OCI-LY3 (cell line): ENCODE results near the gene GNB5.

Experiments
- H2AFZ ChIP-seq: fragments of 200-600, 300-600 bp; shearing (Covaris generic); 2 replicates; pipeline ENCODE4 v1.6.0; 2014; ENCODE audit warnings: antibody characterized with exemption, low read depth, low read length
- H3K27ac ChIP-seq: fragments of 200-600, 300-600 bp; sonication (generic); 2 replicates; pipeline ENCODE4 v1.5.1; 2014; ENCODE audit warnings: mild to moderate bottlenecking, low read length, moderate library complexity, mixed read lengths
- H3K27me3 ChIP-seq: fragments of 200-600, 300-600 bp; sonication (generic); 2 replicates; pipeline ENCODE4 v1.6.1; 2014; ENCODE audit warnings: low read depth, low read length, mixed read lengths
- H3K36me3 ChIP-seq: fragments of 200-600, 300-600 bp; sonication (generic); replicated peaks from 2 replicates; pipeline ENCODE3; 2014; ENCODE audit warnings: low read depth, low read length, mixed read lengths
- H3K4me1 ChIP-seq: fragments of 300-600, 200-600 bp; sonication (generic); 2 replicates; pipeline ENCODE4 v1.6.1; 2014; ENCODE audit warnings: low read length, mixed read lengths
- H3K4me2 ChIP-seq: fragments of 200-600, 300-600 bp; sonication (generic); 2 replicates; pipeline ENCODE4 v1.6.1; 2014; ENCODE audit warnings: low read length, mixed read lengths
- H3K4me3 ChIP-seq: fragments of 300-600, 200-600 bp; sonication (generic); 2 replicates; pipeline ENCODE4 v1.5.1; 2014; ENCODE audit warnings: antibody characterized with exemption, mild to moderate bottlenecking, low read length, moderate library complexity
- H3K79me2 ChIP-seq: fragments of 300-600, 200-600 bp; shearing (Covaris generic); 2 replicates; pipeline ENCODE4 v1.6.1; 2014; ENCODE audit warnings: mild to moderate bottlenecking, low read length, mixed read lengths
- H3K9ac ChIP-seq: fragments of 300-600, 200-600 bp; shearing (Covaris generic); 2 replicates; pipeline ENCODE4 v1.6.0; 2014; ENCODE audit warnings: mild to moderate bottlenecking, low read length, moderate library complexity
- H3K9me3 ChIP-seq: fragments of 200-600, 300-600 bp; shearing (Covaris generic); 2 replicates; pipeline ENCODE4 v1.6.1; 2014; ENCODE audit warnings: low read length, mixed read lengths; ENCODE audit not compliant: insufficient read depth
- H4K20me1 ChIP-seq: fragments of 200-600, 300-600 bp; sonication (generic); 2 replicates; pipeline ENCODE4 v1.6.1; 2016; ENCODE audit warnings: low read length, mixed read lengths; ENCODE audit not compliant: insufficient read depth
- EZH2phosphoT487 ChIP-seq: fragments of 200-600 bp; shearing (Covaris generic); IDR thresholded peaks from 2 replicates; pipeline ENCODE4 v1.6.1; 2018; ENCODE audit warnings: antibody characterized with exemption, mixed run types, low read depth
- TF ChIP-seq, protein P1 (sequence below): fragments of 200-600, 300-600 bp; sonication (generic); IDR thresholded peaks from 2 replicates; pipeline ENCODE4 v1.5.1; 2014; ENCODE audit warnings: antibody characterized with exemption, low read length, low read depth

The GNB5 gene

DNA sequence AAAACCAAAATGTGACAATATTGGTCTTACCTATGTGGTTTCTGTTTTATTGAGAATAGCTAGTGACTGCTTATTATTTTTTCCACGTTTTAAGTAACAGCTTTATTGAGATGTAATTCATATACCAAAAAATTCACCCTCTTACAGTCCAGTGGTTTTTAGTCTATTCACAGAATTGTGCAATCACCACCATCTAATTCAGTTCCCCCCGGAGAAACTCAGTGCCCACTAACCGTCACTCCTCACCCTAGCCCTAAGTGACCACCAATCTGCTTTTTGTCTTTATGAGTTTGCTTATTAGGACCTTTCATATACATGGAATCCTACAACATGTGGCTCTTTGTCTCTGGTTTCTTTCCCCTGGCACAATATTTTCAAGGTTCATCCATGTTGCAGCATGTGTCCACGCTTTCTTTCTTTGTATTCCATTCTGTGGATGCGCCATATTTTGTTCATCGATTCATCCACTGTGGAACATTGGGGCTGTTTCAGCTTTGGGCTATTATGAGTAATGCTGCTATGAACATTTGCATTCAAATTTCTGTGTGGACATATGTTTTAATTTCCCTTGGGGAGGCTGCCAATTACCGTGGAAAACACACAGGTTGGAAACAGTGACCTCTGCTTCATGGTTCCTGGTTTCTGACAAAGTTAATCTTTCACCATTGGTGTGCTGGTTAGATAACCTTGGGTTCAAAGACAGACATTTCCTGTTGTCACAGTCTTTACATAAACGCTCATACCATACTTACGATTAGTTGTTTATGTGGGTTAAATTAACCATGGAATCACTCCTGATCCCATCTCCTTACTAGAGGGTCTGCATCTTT is 75.4 kb downstream of the GNB5 start:
- TF ChIP-seq EZH2phosphoT487: no peak
- TF ChIP-seq, protein P1, sequence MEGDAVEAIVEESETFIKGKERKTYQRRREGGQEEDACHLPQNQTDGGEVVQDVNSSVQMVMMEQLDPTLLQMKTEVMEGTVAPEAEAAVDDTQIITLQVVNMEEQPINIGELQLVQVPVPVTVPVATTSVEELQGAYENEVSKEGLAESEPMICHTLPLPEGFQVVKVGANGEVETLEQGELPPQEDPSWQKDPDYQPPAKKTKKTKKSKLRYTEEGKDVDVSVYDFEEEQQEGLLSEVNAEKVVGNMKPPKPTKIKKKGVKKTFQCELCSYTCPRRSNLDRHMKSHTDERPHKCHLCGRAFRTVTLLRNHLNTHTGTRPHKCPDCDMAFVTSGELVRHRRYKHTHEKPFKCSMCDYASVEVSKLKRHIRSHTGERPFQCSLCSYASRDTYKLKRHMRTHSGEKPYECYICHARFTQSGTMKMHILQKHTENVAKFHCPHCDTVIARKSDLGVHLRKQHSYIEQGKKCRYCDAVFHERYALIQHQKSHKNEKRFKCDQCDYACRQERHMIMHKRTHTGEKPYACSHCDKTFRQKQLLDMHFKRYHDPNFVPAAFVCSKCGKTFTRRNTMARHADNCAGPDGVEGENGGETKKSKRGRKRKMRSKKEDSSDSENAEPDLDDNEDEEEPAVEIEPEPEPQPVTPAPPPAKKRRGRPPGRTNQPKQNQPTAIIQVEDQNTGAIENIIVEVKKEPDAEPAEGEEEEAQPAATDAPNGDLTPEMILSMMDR: no peak
- Histone ChIP-seq H3K4me3 (no peak overlapping the region), H2AFZ (no peak overlapping the region), H4K20me1 (no peaks in the 10 kb centered on the region), H3K4me2 (peak overlapping the region; percentile 16), H3K79me2 (no peaks in the 10 kb centered on the region), H3K9me3 (no peaks in the 10 kb centered on the region), H3K27me3 (no peaks in the 10 kb centered on the region), H3K36me3 (no peaks in the 10 kb centered on the region), H3K9ac (no peak overlapping the region), H3K27ac (no peak overlapping the region), H3K4me1 (peaks cover 27% of the 10 kb centered on the region)

DNA sequence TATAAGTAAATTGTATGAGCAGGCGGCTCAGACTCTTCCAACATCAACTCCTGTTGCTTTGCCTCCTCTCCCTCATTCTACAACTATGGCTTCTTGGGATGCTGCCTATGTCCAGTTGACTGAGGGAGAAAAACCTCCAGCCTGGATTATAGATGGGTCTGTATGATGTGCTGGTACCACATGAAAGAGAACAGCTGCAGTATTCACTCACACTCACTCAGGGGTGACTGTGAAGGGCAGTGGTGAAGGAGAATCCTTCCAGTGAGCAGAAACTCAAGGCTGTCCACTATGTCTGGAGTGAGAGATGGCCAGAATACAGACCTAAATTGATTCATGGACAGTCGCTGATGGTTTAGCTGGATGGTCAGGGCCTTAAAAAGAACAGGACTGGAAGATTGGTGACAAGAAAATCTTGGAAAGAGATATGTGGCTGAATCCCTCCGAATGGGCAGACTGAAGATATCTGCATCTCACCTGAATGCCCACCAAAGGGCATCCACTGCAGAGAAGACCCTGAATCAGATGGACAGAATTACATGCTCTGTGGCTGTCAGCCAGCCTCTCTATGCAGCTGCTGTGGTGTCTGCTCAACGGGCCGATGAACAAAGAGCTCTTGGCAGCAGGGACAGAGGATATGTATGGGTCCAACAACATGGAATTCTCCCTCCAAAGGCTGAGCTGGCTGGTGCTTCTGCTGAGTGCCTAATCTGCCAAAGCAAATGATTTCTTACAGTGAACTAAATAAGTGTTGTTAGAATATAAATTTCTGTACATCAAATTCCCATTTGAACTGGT is 76.7 kb downstream of the GNB5 start:
- Histone ChIP-seq H3K4me1 (peaks cover 38% of the 10 kb centered on the region), H2AFZ (no peak overlapping the region), H3K4me2 (no peak overlapping the region), H3K36me3 (no peaks in the 10 kb centered on the region), H3K27ac (no peak overlapping the region), H3K27me3 (no peaks in the 10 kb centered on the region), H3K79me2 (no peaks in the 10 kb centered on the region), H3K9me3 (no peaks in the 10 kb centered on the region), H4K20me1 (no peaks in the 10 kb centered on the region), H3K9ac (no peak overlapping the region), H3K4me3 (no peak overlapping the region)
- TF ChIP-seq, protein P1: no peak
- TF ChIP-seq EZH2phosphoT487: no peak

DNA sequence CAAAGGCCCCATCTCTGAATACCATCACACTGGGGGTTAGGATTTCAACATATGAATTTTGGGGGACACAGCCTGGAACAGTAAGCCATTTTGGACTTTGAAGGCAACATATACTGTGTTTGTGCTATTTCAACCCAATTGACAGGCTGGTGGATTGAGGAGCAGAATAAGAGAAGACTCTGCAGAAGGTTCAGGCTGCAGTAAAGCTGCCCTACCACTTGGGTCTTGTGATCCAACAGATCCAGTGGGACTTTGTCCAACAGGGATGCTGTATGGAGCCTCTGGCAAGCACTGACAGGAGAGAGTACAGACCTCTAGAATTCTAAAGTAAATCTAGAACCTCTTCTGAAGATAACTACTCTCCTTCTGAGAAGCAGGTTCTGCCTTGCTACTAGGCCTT is 77.5 kb downstream of the GNB5 start:
- H3K27me3 ChIP-seq: no peaks in the 10 kb centered on the region
- TF ChIP-seq, protein P1: no peak
- TF ChIP-seq EZH2phosphoT487: no peak
- H3K27ac ChIP-seq: no peak overlapping the region
- no peaks in the 10 kb centered on the region for H3K9me3 ChIP-seq
- H3K9ac ChIP-seq: no peak overlapping the region
- no peaks in the 10 kb centered on the region for H3K36me3 ChIP-seq
- no peaks in the 10 kb centered on the region for H3K79me2 ChIP-seq
- no peak overlapping the region for H3K4me3 ChIP-seq
- H2AFZ ChIP-seq: no peak overlapping the region
- H3K4me1 ChIP-seq: peaks cover 38% of the 10 kb centered on the region
- no peak overlapping the region for H3K4me2 ChIP-seq
- no peaks in the 10 kb centered on the region for H4K20me1 ChIP-seq

DNA sequence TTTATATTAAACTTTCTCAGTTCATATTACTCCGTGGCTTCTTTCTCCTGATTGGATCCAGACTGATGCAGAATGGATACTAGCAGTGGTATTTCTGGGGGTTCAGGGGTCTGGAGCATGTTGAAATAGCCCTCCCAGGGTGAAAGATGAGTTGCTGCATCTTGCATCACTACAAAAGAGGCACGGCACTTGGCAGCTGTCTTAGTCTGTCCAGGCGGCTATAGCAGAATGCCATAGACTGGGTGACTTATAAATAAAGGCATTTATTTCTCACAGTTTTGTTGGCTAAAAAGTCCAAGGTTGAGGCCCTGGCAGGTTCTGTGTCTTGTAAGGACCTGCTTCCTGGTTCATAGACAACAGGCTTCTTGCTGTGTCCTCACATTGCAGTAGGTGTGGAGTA is 78.0 kb downstream of the GNB5 start:
- Histone ChIP-seq H3K4me3 (no peak overlapping the region), H3K9ac (no peak overlapping the region), H3K9me3 (no peaks in the 10 kb centered on the region), H3K27ac (no peak overlapping the region), H3K27me3 (no peaks in the 10 kb centered on the region), H3K4me2 (no peak overlapping the region), H4K20me1 (no peaks in the 10 kb centered on the region), H2AFZ (no peak overlapping the region), H3K79me2 (no peaks in the 10 kb centered on the region), H3K36me3 (no peaks in the 10 kb centered on the region), H3K4me1 (peaks cover 38% of the 10 kb centered on the region)
- TF ChIP-seq EZH2phosphoT487: no peak
- TF ChIP-seq, protein P1: no peak
